ENCODE data around the gene OSBPL1A. TPM values are rescaled to one million over a fixed set of nuclear protein-coding genes. Genes with fewer than 3 reads are reported as not detected.

Gene OSBPL1A
- total and polyA plus RNA-seq, 2 of the 8 experiments (the other 6 are each of a cell fraction or from before 2014, with no cell fraction given) = 53.2 to 74.9 TPM

DNA sequence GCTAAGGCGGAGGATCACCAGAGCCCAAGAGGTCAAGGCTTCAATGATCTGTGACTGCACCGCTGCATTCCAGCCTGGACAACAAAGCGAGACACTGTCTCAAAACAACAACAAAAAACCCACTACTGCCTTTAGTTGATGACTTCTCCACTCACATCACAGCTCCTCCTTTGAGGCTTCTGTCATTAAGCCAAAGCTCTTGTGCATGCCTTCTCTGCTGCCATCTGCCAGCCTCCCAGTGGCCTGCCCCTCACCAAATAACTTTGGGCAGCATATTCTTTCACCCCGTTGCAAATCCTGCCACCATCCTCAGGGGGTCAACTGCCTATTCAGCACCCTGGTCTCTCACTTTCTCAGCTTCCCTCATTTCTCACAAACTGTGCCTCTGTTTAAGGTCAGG lies 27.5 kb downstream of the OSBPL1A start:
- TF ChIP-seq RBBP5 (IDR thresholded peaks at IDR 0.05; ENCODE audit: borderline replicate concordance, low read depth, low read length) (no peak), SAP30 (IDR thresholded peaks at IDR 0.05; ENCODE audit: insufficient read depth, insufficient replicate concordance, low read length) (no peak), EZH2 (IDR thresholded peaks at IDR 0.05; ENCODE audit: low read depth, low read length, severe bottlenecking) (no peak), GABPA (IDR thresholded peaks at IDR 0.05; ENCODE audit: borderline replicate concordance, insufficient read depth, low read length) (no peak), POLR2A (IDR thresholded peaks at IDR 0.05; ENCODE audit: control extremely low read depth in 1 of 2, low read depth in 2 of 2, low read length in 2 of 2) (no peak)
- peaks cover 2% of the 10 kb centered on the region; the same call in 1 of the 2 replicates for H3K79me1 ChIP-seq (ENCODE audit: low read depth, low read length)
- H3K4me2 ChIP-seq (ENCODE audit: insufficient read depth in 1 of 2, low read depth in 2 of 2, low read length in 2 of 2) = no peak overlapping the region
- no peak overlapping the region for H3K56ac ChIP-seq (replicated peaks; ENCODE audit: insufficient read length, low read depth, low read length)
- ChIA-PET CTCF (ENCODE audit: partially characterized antibody) (interaction anchor here (0.5 to 3.0 kb wide), 7 partner anchors 11 to 712 kb away, joined by 3 to 27 read pairs (median 3); no protein-coding TSS in a partner anchor), POLR2A (ENCODE audit: partially characterized antibody) (interaction anchor here (1.7 kb wide), 1 partner anchor 28 kb away, joined by 5 read pairs; the partner anchor contains the start of gene OSBPL1A)
- H4K5ac ChIP-seq (ENCODE audit: insufficient read length, low read depth, low read length) = no peak overlapping the region
- peaks cover 0 to 7% (median 1%) of the 10 kb centered on the region in 4 experiments; a peak in 2 of 7 replicates for H3K4me1 ChIP-seq (replicated peaks in 1 of 4; ENCODE audit: control insufficient read depth in 3 of 4, insufficient read depth in 4 of 4, low read length in 3 of 4)
- H3K27ac ChIP-seq (ENCODE audit: low read depth, low read length) = no peak overlapping the region
- no peaks in the 10 kb centered on the region for H3K23me2 ChIP-seq (ENCODE audit: low read depth, low read length)
- H2BK15ac ChIP-seq (ENCODE audit: low read length) = no peak overlapping the region
- 95% methylated on average over 4 of the region's 4 CpGs; no CpG with 5 or more reads in 1 of the 2 experiments for WGBS, 2 experiments (ENCODE audit: extremely low coverage in 1 of 2, insufficient coverage in 1 of 2, insufficient read length in 1 of 2, insufficient replicate concordance in 2 of 2, low coverage in 1 of 2, low lambda C conversion rate in 2 of 2, missing lambda C conversion rate in 1 of 2)
- H4K8ac ChIP-seq (ENCODE audit: extremely low read depth, insufficient read depth, low read length) = no peak overlapping the region
- H2BK12ac ChIP-seq (ENCODE audit: low read depth, low read length) = no peak overlapping the region
- no peak overlapping the region for H2AFZ ChIP-seq (ENCODE audit: low read length)
- no peak for FAIRE-seq
- H3K9ac ChIP-seq (replicated peaks in 1 of 4; ENCODE audit: extremely low read depth in 1 of 4, low read depth in 3 of 4, low read length in 3 of 4) = no peak overlapping the region
- no peak overlapping the region for H2BK5ac ChIP-seq (ENCODE audit: low read depth, low read length)
- no peaks in the 10 kb centered on the region for H3K27me3 ChIP-seq (replicated peaks in 1 of 4; ENCODE audit: control insufficient read depth in 3 of 4, extremely low read depth in 1 of 4, insufficient read depth in 3 of 4, low read length in 3 of 4)
- H3K4ac ChIP-seq (replicated peaks; ENCODE audit: insufficient read length, low read depth, low read length) = no peak overlapping the region
- no peak overlapping the region for H2BK20ac ChIP-seq (ENCODE audit: low read length)
- no peak overlapping the region for H2AK5ac ChIP-seq (ENCODE audit: low read depth, low read length)
- no peak overlapping the region for H3K23ac ChIP-seq (ENCODE audit: insufficient read length)
- no peak overlapping the region for H3K18ac ChIP-seq (ENCODE audit: extremely low read depth, low read length)
- peaks cover 0 to 3% of the 10 kb centered on the region in 2 experiments for H4K20me1 ChIP-seq (replicated peaks in 1 of 2; ENCODE audit: control insufficient read depth in 1 of 2, insufficient read depth in 2 of 2, low read length in 2 of 2)
- no peak overlapping the region for H2BK120ac ChIP-seq (replicated peaks; ENCODE audit: low read depth, low read length)
- H3K79me2 ChIP-seq (ENCODE audit: control insufficient read depth in 1 of 2, insufficient read depth in 2 of 2, low read length in 2 of 2) = peaks cover 0 to 13% of the 10 kb centered on the region in 2 experiments; a peak in 2 of 4 replicates
- H4K91ac ChIP-seq (replicated peaks; ENCODE audit: insufficient read length, low read length) = no peak overlapping the region
- H3K36me3 ChIP-seq (ENCODE audit: control insufficient read depth in 2 of 4, insufficient read depth in 4 of 4, low read length in 3 of 4) = peaks cover 9 to 54% (median 31%) of the 10 kb centered on the region in 4 experiments
- peak in 1 of 2 experiments; percentile 31 for DNase-seq (ENCODE audit: low read depth in 1 of 2, low spot score in 2 of 2)
- H3K9me3 ChIP-seq (ENCODE audit: insufficient read depth in 2 of 2, low read depth in 1 of 2, low read length in 1 of 2) = no peaks in the 10 kb centered on the region
- no peak overlapping the region for H3K14ac ChIP-seq (ENCODE audit: insufficient read length)
- no peak overlapping the region for H3K4me3 ChIP-seq (ENCODE audit: extremely low read depth in 1 of 4, insufficient read depth in 2 of 4, low read depth in 3 of 4, low read length in 4 of 4)
